Activated CD8-positive, alpha-beta memory T cell treated with anti-CD3 and anti-CD28 coated beads for 1 hour (primary cell): ENCODE data around the gene CLIP1.
"Not testable (repeated sequence)": the region's sequence is repeated elsewhere in the genome, so short reads cannot be mapped to it uniquely, and the experiment has no call there.

Experiments used
- DNase-seq, 2 donors: peaks; one replicate each; pipeline ENCODE4 v3.0.0-alpha.2; 2020; ENCODE audit warnings: low read depth in 1 of 2; ENCODE audit errors: extremely low read depth in 1 of 2

CLIP1 gene

DNA sequence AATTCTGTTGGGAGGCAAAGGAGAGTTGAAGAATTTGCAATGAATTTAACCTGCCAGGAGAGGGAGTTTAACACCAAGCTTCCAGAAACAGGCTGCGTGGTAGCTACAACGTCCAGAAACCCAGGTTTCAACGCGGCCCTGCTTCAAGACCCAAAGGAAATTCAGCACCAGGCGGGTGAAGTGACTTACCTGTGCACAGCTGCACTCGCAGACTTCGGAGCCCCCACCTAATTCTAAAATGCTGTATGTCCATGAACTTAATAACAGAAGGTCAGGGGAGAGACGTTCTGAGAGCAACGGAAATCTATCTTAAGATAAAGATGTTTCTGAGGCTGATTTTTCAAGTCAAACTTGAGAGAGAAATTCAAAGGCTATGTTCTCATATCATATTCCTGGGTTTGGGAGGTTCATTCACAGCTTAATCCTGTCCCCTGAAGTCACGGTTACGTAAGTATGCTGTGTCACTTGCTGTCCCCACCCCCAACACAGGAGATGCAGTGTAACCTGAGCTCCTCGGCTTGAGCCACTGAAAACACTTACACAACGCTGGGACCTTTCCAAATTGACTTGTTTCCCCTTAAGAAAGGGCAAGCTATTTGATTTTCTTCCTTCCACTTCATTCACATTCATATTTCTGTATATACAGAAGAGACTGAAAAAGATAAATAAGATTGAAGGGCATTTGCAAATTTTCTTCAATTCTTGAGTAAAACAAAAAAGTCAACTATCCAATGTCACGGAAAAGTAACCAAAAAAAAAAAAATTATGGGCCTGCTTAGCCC, 22.7 kb downstream of the CLIP1 start:
- DNase-seq, result peak in 1 of 2 donors; percentile 9

DNA sequence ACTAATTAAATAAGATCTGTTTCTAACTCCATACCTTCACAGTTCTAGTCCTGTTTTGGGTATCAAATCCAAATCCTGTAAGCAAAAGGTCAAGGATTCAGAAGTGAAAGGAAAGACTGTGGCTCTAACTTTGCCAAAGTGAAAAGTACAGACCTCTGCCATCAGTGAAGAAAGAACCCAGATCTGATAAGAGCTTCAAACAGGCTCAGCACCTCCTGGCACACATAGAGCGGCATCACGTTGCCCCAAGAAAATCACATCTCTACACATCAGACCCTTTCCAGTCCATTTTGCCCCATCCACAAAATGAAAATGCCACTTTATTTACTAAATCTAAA, 23.2 kb downstream of the CLIP1 start:
- DNase-seq, result no peak

DNA sequence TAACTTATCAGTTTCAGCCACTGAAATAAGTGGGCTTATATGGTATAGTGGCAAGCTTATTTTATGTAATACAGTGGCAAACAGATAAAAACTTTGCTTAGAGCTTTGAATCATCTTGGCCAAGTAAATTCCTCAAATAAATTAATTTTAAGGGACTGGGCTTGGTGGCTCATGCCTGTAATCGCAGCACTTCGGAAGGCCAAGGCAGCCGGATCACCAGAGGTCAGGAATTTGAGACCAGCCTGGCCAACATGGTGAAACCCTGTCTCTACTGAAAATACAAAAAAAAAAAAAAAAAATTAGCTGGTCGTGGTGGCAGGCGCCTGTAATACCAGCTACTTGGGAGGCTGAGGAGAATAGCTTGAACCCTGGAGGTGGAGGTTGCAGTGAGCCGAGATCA, 24.5 kb downstream of the CLIP1 start:
- DNase-seq, result not testable (repeated sequence)

DNA sequence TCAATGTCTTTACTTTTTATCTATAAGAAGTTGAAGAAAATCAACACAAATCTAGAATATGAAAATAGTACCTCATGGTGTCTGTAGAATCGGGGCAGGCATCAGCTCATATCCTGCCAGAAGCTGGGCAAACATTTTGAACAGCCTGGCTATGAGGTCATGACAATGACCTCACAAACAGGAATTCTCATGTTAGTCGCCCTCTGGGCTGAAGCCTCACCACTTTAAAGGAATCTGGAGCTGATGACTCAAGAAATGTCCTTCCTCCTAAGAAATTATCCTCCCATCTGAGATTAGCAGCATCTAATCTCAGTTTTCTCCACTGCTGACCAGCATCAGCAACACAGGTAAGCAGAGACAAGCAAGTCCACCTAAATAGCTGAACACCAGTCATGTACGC, 27.1 kb downstream of the CLIP1 start:
- DNase-seq, result no peak

DNA sequence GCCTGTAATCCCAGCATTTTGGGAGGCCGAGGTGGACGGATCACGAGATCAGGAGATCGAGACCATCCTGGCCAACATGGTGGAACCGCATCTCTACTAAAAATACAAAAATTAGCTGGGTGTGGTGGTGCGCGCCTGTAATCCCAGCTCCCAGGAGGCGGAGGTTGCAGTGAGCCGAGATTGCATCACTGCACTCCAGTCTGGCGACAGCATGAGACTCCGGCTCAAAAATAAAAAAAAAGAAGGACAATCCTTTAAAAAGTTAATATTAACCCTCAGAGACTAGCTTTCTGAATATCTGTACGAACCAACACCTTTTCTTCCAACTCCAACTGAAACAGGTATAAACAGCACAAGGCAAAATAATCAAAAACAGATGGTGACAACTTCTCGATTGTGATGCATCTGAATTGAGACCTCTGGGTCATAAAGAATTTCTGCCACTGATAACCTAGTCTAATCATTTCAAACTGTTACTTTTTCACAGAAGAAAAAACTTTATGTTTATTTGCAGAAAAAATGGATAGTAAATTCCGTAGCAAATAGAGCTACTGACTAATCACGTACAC, 27.8 kb downstream of the CLIP1 start:
- DNase-seq, result no peak

DNA sequence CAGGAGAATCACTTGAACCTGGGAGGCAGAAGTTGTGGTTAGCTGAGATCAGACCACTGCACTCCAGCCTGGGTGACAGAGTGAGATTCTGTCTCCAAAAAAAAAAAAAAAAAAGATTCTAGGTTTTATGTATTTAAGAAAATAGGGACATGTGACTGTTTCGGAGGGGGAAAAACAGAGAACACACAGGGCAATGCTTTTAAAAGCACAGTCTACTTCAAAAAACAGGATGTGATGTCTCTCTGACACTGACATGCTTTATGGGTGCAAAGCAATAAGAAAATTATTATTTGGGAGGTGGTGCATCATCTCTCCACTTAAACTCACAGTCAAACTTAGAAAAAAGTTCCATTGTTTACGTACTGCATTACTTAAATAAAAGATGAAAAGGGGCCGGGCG, 28.7 kb downstream of the CLIP1 start:
- no peak for DNase-seq

DNA sequence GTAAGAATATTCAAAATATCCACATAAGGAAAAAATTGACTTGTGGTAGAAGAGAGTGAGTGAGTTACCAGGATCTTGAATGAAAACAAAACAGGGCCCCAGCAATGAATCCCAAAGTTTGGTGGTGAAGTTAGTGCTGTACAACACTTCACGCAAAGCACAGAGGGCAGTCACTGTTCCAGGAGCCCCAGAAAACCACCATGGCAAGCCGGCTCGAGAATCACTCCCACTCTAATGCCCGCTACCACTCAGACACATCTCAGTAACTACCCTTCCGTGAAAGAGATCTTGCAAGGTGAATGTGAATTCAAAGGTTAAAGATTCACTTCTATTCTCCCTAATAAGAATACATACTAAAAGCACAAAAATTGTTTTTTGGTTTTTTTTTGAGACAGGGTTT, 30.1 kb downstream of the CLIP1 start:
- DNase-seq, result no peak

DNA sequence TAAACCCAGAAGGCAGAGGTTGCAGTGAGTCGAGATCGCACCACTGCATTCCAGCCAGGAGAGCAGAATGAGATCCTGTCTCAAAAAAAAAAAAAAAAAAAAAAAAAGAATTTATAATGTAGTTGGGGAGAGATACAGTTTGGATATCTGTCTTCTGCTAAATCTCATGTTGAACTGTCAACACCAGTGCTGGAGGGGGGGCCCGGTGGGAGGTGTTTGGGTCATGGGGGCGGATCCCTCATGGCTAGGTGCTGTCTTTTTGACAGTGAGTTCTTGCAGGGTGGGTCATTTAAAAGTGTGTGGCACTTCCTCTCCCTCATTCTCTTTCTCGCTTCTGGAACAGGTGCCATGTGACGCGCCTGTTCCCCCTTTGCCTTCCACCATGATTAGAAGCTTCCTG, 32.8 kb downstream of the CLIP1 start:
- no peak for DNase-seq

DNA sequence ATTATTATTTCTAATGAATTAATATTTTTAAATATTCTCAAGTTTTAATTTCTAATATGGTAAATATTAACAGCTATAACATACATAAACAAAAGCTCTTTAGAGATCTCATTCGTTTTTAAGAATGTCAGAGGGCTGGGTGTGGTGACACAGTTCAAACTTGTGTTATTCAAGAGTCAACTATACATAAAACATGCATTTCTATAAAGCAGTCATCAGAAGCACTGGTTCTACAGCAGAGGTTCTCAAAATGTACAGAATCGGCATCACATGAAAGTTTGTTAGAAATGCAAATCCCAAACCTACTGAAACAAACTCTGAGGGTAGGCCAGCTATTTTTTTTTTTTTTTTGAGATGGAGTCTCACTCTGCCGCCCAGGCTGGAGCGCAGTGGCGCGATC, 34.6 kb downstream of the CLIP1 start:
- DNase-seq, result no peak

DNA sequence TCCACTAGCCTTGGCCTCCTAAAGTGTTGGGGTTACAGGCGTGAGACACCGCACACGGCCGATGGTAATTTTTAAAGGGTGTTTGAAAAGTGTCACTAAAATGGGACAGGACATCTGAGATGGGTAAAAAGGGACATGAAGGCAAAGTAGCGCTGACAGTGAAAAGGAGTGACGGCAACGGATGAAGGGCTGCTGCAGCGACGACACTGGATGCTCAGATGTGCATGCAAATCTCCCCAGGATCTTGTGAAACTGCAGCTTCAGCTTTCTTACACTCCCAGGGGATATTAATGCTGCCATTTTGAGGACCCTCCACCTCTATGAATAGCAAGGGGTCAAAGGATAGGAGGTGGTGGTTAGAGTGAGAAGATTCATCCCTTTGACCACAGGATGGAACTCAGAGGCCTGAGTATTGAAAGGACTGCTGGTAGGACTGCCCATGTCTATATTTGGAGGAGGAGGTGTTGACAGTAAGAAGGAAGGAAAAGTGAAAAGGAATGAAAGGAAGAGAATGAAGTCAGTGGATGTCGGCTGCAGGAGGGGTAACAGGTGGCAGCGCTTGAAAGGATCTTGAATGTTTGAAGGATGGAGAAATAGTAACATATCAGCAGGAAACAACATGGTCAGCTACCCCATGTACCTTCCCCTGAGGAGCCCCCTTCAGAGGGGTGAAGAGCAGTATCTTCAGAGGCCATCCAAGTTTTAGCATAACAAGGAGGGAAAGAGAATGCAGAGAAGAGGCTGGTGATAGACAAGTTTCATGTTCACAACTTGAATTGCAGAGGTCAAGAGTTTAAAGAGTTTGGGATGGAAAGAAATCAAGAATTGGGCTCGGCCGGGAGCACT, 37.1 kb downstream of the CLIP1 start:
- no peak for DNase-seq

DNA sequence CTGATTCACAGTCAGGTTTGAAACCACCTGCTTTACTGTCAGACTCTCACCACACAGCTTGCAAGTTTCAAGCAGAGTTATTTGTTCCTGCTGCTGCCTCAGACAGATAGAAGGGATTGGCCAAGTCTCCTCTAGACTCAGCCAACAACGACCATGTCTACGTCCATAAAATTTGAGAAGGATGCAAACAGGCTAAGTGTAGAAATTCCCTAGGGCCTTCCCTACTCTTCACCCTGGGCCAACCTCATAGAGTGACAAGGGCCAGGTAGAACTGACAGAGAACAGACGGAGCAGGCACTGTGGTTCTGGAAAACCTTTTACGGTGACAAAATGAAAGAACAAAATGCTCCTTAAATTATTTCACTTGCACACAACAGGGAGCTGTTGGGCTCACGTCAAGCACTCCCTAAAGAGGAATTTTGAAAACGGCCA, 39.5 kb downstream of the CLIP1 start:
- no peak for DNase-seq

DNA sequence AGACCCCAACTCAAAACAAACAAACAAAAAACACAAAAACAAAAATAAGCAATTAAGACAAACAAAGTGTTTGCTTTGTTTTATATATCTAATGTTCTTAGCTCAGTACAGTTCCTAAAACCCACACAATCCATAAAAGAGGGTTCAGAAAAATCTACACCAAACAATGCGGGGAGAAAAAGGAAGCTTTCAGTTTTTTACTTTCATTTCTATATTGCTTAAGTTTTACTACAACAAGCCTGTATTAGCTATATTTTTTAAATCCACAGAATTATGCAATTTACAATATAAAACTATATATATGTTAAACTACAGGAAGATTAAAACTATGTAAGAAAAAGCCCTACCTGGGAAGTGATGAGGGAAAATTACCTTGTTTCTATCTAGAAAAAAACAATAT, 41.4 kb downstream of the CLIP1 start:
- no peak for DNase-seq

DNA sequence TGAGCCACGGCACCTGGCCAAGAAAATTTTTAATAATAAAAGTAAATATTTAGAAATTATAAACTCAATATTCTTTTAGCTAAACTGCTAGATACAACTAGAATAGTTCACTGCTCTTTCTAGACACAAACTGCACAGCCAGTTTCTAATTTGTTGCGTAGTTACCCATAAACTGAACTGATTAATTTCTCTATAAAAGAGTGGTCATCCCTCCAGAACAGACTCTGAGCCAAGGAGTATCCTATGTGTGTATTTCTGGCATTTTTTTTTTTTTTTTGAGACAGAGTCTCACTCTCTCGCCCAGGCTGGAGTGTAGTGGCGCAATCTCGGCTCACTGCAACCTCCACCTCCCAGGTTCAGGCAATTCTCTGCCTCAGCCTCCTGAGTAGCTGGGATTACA, 45.7 kb downstream of the CLIP1 start:
- DNase-seq, result not testable (repeated sequence)

DNA sequence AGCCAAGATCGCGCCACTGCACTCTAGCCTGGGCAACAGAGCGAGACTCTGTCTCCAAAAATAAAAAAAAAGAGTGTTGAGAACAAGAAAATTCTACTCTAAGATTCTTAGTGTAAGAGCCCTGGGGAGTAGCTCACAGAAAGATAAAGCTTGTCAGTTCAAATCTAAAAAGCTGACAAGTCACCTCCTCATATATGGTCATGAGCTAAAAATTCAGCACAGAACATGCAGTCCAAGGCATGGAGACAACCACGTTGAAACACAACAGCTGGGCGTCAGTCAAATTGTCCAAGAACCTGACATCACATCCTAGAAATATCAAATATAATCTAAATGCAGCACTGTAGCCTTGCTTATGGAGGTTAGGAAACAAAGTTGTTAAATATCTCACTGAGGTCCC, 47.8 kb downstream of the CLIP1 start:
- DNase-seq, result no peak

DNA sequence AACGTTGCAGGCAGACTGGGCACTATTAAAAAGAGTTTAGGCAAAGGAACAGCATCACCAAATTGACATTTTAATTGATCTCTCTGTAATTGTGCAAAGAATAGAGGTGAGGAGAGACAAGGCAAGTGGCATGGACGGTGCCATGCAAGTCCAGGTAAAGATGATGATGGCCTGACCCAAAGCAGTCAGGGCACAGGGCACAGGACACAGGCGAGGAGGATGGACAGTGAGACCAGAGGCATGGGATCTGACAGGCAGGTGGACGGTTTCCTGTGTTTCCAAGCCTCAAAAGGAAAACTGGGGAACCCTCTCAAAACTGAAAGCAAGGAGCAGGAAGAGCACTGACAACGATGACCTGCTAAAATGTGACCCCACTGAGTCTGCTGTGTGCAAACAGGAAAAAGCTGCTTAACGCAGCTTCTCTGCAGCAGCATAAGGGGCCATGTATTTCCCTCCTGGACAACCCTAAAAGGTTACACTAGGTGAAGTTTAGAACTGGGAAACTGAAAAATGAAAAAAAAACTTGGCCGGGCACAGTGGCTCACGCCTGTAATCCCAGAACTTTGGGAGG, 50.9 kb downstream of the CLIP1 start:
- no peak for DNase-seq

DNA sequence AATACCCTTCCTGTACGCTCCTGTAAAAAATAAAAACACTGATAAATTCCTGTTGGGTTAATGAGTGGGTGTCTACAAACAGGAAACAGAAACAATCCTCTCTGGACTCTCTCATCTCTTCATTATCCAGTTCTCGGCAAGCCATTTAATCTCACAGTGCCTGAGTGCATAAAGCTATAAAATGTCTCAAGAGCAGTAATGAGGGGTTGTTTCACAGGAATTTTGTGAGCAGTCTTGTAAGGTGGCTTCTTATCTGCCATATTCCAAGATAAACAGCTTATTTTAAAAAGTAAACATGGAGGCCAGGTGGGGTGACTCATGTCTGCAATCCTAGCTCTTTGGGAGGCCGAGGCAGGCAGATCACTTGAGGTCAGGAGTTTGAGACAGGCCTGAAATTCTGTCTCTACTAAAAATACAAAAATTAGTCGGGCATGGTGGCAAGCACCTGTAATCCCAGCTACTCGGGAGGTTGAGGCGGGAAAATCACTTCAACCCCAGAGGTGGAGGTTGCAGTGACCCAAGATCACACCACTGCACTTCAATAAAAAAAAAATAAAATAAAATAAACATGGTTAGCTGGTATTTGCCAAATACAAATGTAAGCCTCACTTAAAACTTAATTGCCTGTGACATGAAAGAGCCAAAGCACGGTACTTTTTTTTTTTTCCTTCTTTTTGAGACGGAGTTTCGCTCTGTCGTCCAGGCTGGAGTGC, 54.0 kb downstream of the CLIP1 start:
- DNase-seq, result no peak

DNA sequence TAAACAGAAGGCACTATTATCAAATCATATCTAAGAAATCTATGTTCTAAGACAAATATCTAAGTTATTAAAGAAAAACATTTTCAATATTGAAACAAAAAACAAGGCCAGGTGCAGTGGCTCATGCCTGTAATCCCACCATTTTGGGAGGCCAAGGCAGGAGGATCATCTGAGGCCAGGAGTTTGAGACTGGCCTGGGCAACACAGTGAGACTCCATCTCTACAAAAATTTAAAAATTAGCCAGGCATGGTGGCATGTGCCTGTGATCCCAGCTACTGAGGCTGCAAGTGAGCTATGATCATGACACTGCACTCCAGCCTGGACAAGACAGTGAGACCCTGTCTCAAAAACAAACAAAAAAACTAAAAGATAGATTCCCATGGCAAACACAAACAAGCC, 54.8 kb downstream of the CLIP1 start:
- DNase-seq, result not testable (repeated sequence)

DNA sequence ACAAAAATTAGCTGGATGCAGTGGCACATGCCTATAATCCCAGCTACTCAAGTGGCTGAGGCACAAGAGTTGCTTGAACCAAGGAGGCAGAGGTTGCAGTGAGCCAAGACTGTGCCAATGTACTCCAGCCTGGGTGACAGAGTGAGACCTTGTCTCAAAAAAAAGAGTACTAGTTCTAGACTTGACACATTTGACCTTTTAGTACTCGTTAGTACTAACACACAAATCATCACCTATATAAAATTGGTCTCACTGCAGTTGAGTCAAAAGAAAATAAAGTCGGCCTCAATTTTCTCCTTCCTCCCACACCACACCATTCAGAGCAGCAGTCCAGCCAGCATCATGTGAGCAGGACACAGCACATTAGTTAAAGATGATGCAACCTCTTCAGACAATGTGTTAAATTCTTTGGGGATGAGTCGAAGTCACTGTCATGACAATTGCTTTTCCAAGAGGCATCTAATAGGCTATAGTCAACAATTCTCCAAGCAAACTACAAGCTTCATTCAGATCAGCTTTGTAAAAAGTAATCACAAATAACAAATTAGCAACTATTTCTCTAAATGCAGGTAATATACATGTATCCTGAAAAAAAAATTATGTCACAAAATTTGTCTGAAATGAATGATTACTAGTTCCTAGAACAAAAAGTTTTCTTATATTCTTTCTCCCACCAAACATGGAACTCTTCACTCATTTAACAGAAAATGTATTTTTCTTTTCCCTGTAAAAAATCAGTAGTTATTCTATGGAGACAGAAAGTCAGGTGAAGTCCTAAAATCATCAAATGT, 55.6 kb downstream of the CLIP1 start:
- no peak for DNase-seq

DNA sequence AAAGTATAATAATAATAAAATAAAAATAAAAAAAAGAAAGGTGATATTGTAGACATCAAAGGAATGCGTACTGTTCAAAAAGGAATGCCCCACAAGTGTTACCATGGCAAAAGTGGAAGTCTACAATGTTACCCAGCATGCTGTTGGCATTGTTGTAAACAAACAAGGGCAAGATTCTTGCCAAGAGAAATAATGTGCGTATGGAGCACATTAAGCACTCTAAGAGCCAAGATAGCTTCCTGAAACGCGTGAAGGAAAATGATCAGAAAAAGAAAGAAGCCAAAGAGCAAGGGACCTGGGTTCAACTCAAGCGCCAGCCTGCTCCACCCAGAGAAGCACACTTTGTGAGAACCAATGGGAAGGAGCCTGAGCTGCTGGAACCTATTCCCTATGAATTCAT, 57.2 kb downstream of the CLIP1 start:
- DNase-seq, result not testable (repeated sequence)

DNA sequence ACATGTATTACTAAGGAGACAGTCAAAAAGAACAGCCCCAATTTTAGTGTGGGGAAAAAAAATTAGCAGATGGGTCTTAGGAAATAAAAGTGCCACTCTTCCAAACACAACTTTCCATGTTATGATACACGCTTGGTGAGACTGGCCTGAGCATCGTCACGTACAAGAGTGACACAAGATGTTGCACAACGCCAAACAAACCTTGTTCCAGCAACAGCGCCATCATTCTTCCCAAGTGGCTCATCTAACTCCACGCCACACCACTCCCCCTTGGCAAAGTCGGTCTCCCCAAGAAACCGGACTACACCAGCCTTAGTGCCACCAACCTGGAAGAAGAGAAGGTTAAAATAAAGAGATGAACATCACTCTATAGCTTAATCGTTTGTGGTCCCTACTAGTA, 58.7 kb downstream of the CLIP1 start:
- DNase-seq, result no peak
